ENCODE data around the gene ADAMTSL2. TPM values are rescaled to one million over a fixed set of nuclear protein-coding genes. Genes with fewer than 3 reads are reported as not detected.

Gene ADAMTSL2
- total RNA-seq, 1 donor from 2014 or later: 0.54 TPM

DNA sequence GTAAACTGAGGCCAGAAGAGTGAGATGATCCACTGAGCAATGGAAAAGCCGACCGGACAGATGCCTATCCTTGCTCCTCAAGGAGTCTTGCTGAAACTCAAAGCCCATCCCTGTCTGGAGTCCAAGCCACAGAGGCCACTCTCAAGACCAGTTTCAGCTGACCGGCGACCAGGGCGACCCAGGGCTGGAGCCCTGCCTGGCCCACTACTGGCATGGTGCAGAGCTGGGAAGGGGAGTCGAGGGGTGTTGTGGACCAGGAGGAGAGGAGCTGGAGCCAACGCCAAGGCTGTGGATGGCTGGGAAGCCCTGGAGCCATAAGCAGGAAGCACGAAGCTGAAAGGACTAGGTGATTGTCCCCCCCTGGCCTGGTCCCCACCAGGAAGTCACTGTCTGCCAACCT is 52.5 kb downstream of the ADAMTSL2 start:
- Histone ChIP-seq H3K36me3 (ENCODE audit: control insufficient read depth, insufficient read depth, low read length) (no peaks in the 10 kb centered on the region), H3K4me3 (ENCODE audit: low read depth, low read length) (no peak overlapping the region)

GRCh38 chr9:133587466-133587865 is 53.0 kb downstream of the ADAMTSL2 start:
- TF ChIP-seq, protein P1, sequence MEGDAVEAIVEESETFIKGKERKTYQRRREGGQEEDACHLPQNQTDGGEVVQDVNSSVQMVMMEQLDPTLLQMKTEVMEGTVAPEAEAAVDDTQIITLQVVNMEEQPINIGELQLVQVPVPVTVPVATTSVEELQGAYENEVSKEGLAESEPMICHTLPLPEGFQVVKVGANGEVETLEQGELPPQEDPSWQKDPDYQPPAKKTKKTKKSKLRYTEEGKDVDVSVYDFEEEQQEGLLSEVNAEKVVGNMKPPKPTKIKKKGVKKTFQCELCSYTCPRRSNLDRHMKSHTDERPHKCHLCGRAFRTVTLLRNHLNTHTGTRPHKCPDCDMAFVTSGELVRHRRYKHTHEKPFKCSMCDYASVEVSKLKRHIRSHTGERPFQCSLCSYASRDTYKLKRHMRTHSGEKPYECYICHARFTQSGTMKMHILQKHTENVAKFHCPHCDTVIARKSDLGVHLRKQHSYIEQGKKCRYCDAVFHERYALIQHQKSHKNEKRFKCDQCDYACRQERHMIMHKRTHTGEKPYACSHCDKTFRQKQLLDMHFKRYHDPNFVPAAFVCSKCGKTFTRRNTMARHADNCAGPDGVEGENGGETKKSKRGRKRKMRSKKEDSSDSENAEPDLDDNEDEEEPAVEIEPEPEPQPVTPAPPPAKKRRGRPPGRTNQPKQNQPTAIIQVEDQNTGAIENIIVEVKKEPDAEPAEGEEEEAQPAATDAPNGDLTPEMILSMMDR (IDR thresholded peaks at IDR 0.05; ENCODE audit: insufficient read depth, low read length, poor library complexity, severe bottlenecking): no peak
- H3K36me3 ChIP-seq (ENCODE audit: control insufficient read depth, insufficient read depth, low read length): no peaks in the 10 kb centered on the region
- DNase-seq (ENCODE audit: low read depth): no peak
- no peak overlapping the region for H3K4me3 ChIP-seq (ENCODE audit: low read depth, low read length)
- peaks cover 40% of the 10 kb centered on the region for H3K27me3 ChIP-seq (ENCODE audit: control insufficient read depth, insufficient read depth, low read length)

More for the DNA sequence above, 52.5 kb downstream of the ADAMTSL2 start:
- H3K27me3 ChIP-seq (ENCODE audit: control insufficient read depth, insufficient read depth, low read length): peaks cover 42% of the 10 kb centered on the region
- DNase-seq (ENCODE audit: low read depth): no peak
- TF ChIP-seq, protein P1 (IDR thresholded peaks at IDR 0.05; ENCODE audit: insufficient read depth, low read length, poor library complexity, severe bottlenecking): no peak

DNA sequence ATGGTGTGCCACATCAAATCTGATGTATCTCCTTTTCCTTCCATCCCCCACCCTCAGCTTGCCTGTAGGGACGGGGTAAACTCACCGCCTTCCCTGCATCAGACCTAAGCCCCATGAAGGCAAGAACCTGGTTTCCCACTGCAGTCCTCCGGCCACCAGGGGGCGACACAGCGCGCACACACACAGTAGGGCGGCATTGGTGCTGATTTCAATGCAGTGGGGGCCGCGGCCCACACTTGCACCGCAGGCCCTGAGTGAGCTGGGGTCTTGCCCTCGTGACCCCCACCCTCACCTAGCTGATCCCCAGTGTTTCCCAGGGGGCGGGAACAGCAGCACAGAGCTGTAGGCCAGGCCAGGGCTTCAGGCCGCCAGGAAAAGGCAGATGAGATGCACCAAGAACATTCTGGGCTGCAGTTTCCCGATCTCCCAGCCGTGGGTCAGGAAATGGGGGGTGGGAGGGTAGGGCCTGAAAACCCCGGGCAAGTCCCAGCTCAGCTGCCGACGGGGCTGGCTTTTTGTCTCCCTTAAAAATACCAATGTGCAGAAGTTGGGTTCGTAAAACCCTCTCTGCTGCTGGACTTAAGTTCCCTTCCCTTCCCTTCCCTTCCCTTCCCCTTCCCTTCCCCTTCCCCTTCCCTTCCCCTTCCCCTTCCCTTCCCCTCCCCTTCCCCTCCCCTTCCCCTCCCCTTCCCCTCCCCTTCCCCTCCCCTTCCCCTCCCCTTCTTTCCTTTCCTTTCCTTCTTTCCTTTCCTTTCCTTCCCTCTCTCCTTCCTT is 55.1 kb downstream of the ADAMTSL2 start:
- H3K27me3 ChIP-seq (ENCODE audit: control insufficient read depth, insufficient read depth, low read length): peaks cover 27% of the 10 kb centered on the region
- no peak overlapping the region for H3K4me3 ChIP-seq (ENCODE audit: low read depth, low read length)
- DNase-seq (ENCODE audit: low read depth): no peak
- TF ChIP-seq, protein P1 (IDR thresholded peaks at IDR 0.05; ENCODE audit: insufficient read depth, low read length, poor library complexity, severe bottlenecking): peak; percentile 24
- no peaks in the 10 kb centered on the region for H3K36me3 ChIP-seq (ENCODE audit: control insufficient read depth, insufficient read depth, low read length)

- TF ChIP-seq, protein P1 (IDR thresholded peaks at IDR 0.05; ENCODE audit: insufficient read depth, low read length, poor library complexity, severe bottlenecking): no peak
- peaks cover 20% of the 10 kb centered on the region for H3K27me3 ChIP-seq (ENCODE audit: control insufficient read depth, insufficient read depth, low read length)
Observed at GRCh38 chr9:133590231-133590855, 55.8 kb downstream of the ADAMTSL2 start.

GRCh38 chr9:133591116-133591910 is 56.8 kb downstream of the ADAMTSL2 start:
- no peak for DNase-seq (ENCODE audit: low read depth)
- TF ChIP-seq, protein P1 (IDR thresholded peaks at IDR 0.05; ENCODE audit: insufficient read depth, low read length, poor library complexity, severe bottlenecking): no peak
- no peaks in the 10 kb centered on the region for H3K36me3 ChIP-seq (ENCODE audit: control insufficient read depth, insufficient read depth, low read length)
- no peak overlapping the region for H3K4me3 ChIP-seq (ENCODE audit: low read depth, low read length)
- H3K27me3 ChIP-seq (ENCODE audit: control insufficient read depth, insufficient read depth, low read length): peaks cover 10% of the 10 kb centered on the region

More at GRCh38 chr9:133590231-133590855, 55.8 kb downstream of the ADAMTSL2 start:
- no peak overlapping the region for H3K4me3 ChIP-seq (ENCODE audit: low read depth, low read length)
- DNase-seq (ENCODE audit: low read depth): no peak
- H3K36me3 ChIP-seq (ENCODE audit: control insufficient read depth, insufficient read depth, low read length): no peaks in the 10 kb centered on the region

Data from kidney epithelial cell (primary cell).